ENCODE results near the gene HDGFL2.
"Not testable (repeated sequence)": the region's sequence is repeated elsewhere in the genome, so short reads cannot be mapped to it uniquely, and the experiment has no call there.

Gene HDGFL2

DNA sequence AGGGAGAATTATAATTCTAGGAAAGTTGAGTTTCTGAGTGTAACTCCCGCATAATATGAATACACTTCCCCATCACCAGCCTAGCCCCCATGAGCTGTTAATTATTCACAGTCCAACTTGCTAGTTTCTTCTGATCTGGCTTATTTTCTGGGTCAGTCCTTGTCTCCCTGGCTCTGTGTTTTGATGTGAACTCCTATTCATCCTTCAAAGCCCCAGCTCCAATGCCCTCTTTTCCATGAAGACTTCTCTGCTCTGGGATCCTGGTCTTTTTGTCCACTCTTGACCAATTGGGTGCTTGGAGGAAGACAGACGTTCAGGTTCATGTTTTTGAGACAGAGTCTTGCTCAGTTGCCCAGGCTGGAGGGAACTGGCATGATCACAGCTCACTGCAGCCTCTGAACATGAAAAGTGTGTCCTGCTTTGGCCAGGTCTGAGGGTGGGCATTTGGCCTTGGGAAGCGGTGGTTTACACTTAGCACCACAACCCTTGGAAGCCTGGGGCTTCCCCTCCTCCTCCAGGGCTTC, 67.1 kb downstream of the HDGFL2 start:
- Mint-ChIP-seq H3K4me1 (peaks cover 31% of the 10 kb centered on the region), H3K27me3 (ENCODE audit: low read depth, poor library complexity) (peaks cover 24% of the 10 kb centered on the region), H3K27ac (no peak overlapping the region), H3K36me3 (ENCODE audit: low read depth) (no peaks in the 10 kb centered on the region), H3K4me3 (no peak overlapping the region), H3K9me3 (peaks cover 8% of the 10 kb centered on the region)
- DNase-seq: no peak
- TF ChIP-seq, protein P1, sequence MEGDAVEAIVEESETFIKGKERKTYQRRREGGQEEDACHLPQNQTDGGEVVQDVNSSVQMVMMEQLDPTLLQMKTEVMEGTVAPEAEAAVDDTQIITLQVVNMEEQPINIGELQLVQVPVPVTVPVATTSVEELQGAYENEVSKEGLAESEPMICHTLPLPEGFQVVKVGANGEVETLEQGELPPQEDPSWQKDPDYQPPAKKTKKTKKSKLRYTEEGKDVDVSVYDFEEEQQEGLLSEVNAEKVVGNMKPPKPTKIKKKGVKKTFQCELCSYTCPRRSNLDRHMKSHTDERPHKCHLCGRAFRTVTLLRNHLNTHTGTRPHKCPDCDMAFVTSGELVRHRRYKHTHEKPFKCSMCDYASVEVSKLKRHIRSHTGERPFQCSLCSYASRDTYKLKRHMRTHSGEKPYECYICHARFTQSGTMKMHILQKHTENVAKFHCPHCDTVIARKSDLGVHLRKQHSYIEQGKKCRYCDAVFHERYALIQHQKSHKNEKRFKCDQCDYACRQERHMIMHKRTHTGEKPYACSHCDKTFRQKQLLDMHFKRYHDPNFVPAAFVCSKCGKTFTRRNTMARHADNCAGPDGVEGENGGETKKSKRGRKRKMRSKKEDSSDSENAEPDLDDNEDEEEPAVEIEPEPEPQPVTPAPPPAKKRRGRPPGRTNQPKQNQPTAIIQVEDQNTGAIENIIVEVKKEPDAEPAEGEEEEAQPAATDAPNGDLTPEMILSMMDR (IDR thresholded peaks at IDR 0.05): no peak

DNA sequence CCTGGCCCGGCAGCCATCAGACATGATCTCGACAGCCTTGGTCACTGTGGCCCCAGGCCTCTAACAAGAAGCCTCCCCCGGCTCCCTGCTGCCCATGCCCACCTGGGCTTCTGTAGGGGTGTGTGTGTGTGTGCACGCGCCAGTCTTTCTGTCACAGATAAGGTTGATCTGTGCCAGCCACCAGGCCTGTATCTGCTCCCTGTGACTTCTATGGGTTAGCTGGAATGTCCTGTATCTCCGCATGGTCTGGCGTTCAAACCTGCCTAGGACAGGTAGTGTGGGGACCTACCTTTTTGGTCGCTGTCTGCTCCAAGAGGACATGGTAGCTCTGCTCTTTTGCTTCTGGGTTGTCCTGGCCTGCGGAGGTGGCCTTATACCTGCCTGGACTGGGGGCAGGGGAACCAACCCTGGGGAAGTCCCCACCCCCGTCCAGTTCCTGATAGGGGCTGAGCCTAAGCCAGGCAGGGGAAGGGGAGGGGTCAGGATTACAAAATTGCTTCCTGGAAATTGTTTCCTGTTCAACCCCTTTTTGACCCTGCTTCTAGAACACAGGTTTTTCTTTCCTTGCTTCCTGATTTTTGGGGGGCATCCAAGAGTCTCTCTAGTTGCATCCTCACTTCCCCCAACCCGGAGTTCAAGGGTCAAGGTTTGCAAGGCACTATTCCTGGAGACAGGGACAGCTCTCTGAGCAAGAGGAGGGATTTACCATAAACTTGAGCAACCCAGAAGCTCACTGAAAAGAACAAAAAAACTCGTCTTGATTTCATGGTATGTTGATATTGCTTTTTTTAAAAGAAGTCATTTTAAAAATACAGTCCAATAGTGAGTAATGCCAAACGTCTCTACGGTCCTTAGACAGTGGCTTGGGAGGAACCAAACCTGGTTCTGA, 67.8 kb downstream of the HDGFL2 start, which contains the start of gene LRG1:
Gene LRG1 (minus strand): TSS at position 344 of the 889 bp plus-strand sequence. CDS start 23 bp downstream, at position 321.
- H3K4me1 Mint-ChIP-seq: peaks cover 31% of the 10 kb centered on the region
- H3K4me3 Mint-ChIP-seq: no peak within 1 kb of the TSS
- peaks cover 8% of the 10 kb centered on the region for H3K9me3 Mint-ChIP-seq
- H3K27ac Mint-ChIP-seq: peak within 1 kb of the TSS; percentile 31
- peaks cover 19% of the 10 kb centered on the region for H3K27me3 Mint-ChIP-seq (ENCODE audit: low read depth, poor library complexity)
- TF ChIP-seq, protein P1 (IDR thresholded peaks at IDR 0.05): no peak
- no peaks in the 10 kb centered on the region for H3K36me3 Mint-ChIP-seq (ENCODE audit: low read depth)
- no peak for DNase-seq

DNA sequence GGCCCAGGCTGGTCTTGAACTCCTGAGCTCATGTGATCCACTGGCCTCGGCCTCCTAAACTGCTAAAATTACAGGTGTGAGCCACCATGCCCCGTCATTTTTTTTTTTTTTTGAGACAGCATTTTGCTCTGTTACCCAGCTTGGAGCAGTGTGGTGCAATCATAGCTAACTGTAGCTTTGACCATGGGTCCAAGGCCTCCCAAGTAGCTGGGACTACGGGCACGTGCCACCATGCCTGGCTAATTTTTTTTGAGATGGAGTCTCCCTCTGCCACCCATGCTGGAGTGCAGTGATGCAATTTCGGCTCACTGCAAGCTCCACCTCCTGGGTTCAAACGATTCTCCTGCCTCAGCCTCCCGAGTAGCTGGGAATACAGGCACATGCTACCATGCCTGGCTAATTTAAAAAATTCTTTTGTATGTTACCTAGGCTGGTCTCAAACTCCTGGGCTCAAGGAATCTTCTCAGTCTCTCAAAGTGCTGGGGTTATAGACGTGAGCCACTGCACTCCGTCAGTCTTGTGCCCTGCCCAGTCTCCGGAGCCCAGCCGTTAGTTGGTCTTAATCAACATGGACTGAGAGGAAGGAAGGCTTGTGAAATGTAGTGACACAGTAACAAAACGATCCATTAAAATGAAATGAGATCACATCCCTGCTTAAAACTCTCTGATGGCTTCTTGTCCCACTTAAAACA, 69.2 kb downstream of the HDGFL2 start:
- no peak overlapping the region for H3K27ac Mint-ChIP-seq
- no peak for DNase-seq

DNA sequence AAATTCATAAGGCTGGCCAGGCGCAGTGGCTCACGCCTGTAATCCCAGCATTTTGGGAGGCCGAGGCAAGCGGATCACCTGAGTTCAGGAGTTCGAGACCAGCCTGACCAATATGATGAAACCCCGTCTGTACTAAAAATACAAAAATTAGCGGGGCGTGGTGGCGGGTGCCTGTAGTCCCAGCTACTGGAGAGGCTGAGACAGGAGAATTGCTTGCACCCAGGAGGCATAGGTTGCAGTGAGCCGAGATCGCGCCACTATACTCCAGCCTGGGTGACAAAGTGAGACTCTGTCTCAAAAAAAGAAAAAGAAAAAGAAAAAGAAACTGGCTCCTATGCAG, 69.7 kb downstream of the HDGFL2 start:
- not testable (repeated sequence) for H3K4me3 Mint-ChIP-seq, H3K9me3 Mint-ChIP-seq

More for the DNA sequence above, 69.2 kb downstream of the HDGFL2 start:
- H3K4me1 Mint-ChIP-seq: peaks cover 24% of the 10 kb centered on the region
- no peak overlapping the region for H3K4me3 Mint-ChIP-seq
- peaks cover 8% of the 10 kb centered on the region for H3K9me3 Mint-ChIP-seq
- peaks cover 21% of the 10 kb centered on the region for H3K27me3 Mint-ChIP-seq (ENCODE audit: low read depth, poor library complexity)
- H3K36me3 Mint-ChIP-seq (ENCODE audit: low read depth): peaks cover 5% of the 10 kb centered on the region
- TF ChIP-seq, protein P1 (IDR thresholded peaks at IDR 0.05): no peak

DNA sequence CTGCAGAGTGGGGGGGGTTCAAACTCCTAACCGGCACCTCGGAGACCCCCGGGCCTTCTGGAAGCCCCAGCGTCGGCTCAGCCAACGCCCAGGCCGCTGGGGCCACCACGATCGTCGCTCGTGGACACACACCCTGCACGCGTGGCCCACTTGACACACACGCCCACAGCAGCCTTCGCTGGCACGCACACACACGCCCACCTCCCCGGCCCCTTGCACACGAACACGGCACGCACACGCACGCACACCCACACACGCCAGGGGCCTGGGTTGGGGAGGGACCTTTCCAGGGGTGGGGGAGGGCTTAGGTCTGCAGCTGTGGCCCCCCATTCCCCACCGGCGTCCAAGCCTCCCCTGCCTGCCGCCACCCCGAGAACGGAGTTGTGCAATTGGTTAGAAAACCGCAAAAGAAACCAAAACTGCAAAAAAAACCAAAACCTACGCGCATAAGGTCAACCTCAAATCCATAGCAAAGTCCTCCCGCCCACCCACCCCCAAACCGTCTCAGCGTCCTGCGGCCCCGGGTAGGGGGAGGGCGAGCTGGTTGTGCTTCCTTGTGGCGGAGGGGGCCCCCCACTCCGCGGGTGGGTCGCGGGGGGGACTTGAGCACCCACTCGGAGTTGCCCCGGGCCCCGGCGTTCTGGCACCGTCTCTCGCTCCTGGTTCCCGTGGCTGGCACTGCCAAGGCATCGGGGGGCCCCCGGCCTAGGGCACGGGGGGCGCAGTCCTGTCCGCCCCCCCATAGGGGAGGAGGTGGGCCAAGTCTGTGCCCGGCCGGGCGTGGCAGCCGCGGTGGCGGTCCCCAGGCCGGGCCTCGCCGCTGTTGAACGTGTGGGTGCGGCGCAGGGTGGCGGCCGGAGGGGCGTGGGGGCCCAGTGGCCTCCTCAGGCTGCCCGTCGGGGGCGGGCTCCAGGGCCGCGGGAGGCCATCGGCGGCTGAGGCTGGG, 71.1 kb downstream of the HDGFL2 start:
- peaks cover 13% of the 10 kb centered on the region for H3K4me1 Mint-ChIP-seq
- H3K27me3 Mint-ChIP-seq (ENCODE audit: low read depth, poor library complexity): peaks cover 13% of the 10 kb centered on the region

More for the DNA sequence above, 69.7 kb downstream of the HDGFL2 start:
- Mint-ChIP-seq H3K4me1 (peaks cover 19% of the 10 kb centered on the region), H3K27me3 (ENCODE audit: low read depth, poor library complexity) (peaks cover 17% of the 10 kb centered on the region)
- not testable (repeated sequence) for DNase-seq; H3K36me3 Mint-ChIP-seq (ENCODE audit: low read depth); H3K27ac Mint-ChIP-seq

More for the DNA sequence above, 71.1 kb downstream of the HDGFL2 start:
- H3K4me3 Mint-ChIP-seq: no peak overlapping the region
- no peak for DNase-seq
- TF ChIP-seq, protein P1 (IDR thresholded peaks at IDR 0.05): no peak
- H3K27ac Mint-ChIP-seq: no peak overlapping the region
- H3K9me3 Mint-ChIP-seq: peaks cover 8% of the 10 kb centered on the region
- peaks cover 5% of the 10 kb centered on the region for H3K36me3 Mint-ChIP-seq (ENCODE audit: low read depth)
